ENCODE measurements around the gene HOXA9. TPM values are rescaled to one million over a fixed set of nuclear protein-coding genes. Genes with fewer than 3 reads are reported as not detected.

Gene HOXA9
- total and polyA plus RNA-seq, 9 donors = 0.12 to 2.5 (median 0.57) TPM; not detected in 1

DNA sequence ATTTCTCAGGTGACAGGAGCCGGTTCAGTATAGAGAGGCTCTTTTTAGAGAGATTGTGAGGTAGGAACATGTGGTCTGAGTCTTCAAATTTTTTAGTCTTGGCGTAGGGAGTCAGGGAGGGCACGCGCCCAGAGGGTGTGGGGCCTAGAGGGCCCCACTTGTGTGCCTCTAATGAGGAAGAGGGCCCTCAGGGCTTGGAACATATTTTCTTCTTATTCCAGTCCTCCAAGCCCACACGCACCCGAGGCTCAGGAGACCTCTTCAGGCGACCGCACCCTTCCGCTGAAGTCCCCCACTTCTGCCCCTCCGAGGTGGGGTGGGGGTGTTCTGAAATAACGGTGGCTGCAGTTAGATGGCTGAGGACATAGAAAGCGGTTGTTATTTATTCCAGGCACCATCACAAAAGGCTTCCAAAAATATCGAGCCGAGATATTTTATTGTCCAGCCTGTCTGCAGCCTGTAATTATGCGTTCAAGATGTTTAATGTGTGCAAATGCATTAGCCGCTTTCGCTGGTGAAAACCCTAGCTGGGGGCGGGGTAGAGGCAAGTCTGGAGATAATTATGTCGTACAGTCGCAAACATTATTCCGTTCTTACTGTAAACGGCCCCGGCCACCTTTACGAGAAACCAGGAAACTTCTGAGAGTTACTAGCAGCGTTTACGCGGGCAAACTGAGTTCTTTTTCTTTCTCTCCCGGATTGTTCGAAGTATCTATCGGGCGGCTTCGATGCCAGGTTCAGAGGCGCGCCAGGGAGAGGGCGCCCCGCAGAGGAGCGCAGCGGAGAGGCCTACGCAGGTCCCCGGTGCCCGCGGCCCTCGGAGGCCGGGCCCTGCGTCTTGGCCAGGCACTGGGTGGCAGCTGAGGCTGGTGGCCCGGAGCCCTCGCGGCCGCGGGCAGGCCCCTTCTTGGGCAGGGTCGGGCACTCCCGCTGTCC is 47.4 kb upstream of the HOXA9 start:
- TF ChIP-seq EP300 (IDR thresholded peaks at IDR 0.05) = no peak
- TF ChIP-seq POLR2A (IDR thresholded peaks at IDR 0.05) = no peak
- TF ChIP-seq, protein P1, sequence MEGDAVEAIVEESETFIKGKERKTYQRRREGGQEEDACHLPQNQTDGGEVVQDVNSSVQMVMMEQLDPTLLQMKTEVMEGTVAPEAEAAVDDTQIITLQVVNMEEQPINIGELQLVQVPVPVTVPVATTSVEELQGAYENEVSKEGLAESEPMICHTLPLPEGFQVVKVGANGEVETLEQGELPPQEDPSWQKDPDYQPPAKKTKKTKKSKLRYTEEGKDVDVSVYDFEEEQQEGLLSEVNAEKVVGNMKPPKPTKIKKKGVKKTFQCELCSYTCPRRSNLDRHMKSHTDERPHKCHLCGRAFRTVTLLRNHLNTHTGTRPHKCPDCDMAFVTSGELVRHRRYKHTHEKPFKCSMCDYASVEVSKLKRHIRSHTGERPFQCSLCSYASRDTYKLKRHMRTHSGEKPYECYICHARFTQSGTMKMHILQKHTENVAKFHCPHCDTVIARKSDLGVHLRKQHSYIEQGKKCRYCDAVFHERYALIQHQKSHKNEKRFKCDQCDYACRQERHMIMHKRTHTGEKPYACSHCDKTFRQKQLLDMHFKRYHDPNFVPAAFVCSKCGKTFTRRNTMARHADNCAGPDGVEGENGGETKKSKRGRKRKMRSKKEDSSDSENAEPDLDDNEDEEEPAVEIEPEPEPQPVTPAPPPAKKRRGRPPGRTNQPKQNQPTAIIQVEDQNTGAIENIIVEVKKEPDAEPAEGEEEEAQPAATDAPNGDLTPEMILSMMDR (IDR thresholded peaks at IDR 0.05) = no peak
- H3K27me3 ChIP-seq = no peaks in the 10 kb centered on the region
- no peaks in the 10 kb centered on the region for H3K9me3 ChIP-seq
- no peak overlapping the region for H3K27ac ChIP-seq
- intact Hi-C loops (cut with DNase I) = loop anchor here in 2 of 4 donors (5.0 to 10.0 kb wide), 3 partner anchors 362 to 885 kb away; no protein-coding TSS in a partner anchor
- no peaks in the 10 kb centered on the region for H3K4me1 ChIP-seq (ENCODE audit: insufficient read depth)
- 9 to 17% (median 15%) methylated on average over 38 to 52 of the region's 52 CpGs for WGBS, 3 donors
- H3K4me3 ChIP-seq = no peak overlapping the region
- H3K36me3 ChIP-seq = no peaks in the 10 kb centered on the region
- no peak for DNase-seq

DNA sequence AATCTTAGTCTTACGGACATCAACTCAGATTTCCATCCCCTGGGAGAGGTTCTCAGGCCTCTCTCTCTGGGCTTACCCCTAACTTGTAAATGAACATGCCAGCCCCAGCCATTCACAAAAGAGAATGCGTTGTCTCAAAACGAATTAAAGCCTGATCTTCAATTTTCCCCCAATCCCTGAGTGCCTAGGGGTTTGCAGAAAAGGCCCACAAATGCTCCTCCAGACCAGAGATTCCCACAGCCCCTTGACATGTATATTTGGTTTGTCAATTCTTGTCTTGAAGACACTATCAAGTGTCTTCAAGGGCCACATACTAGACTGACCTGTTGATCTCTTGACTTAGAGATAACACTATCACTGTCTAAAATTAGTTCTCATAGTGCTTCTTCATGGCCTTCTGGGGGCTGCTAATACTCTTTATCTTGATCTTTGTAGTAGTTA is 46.4 kb upstream of the HOXA9 start:
- Histone ChIP-seq H3K4me3 (no peak overlapping the region), H3K4me1 (ENCODE audit: insufficient read depth) (no peaks in the 10 kb centered on the region), H3K27me3 (no peaks in the 10 kb centered on the region), H3K9me3 (no peaks in the 10 kb centered on the region), H3K27ac (no peak overlapping the region), H3K36me3 (no peaks in the 10 kb centered on the region)
- WGBS, 3 donors = 34 to 36% (median 35%) methylated on average over 3 of the region's 3 CpGs
- DNase-seq = no peak
- intact Hi-C loops (cut with DNase I) = loop anchor here in 2 of 4 donors (5.0 to 10.0 kb wide), 3 partner anchors 363 to 886 kb away; no protein-coding TSS in a partner anchor
- TF ChIP-seq, protein P1 (IDR thresholded peaks at IDR 0.05) = no peak
- no peak for TF ChIP-seq EP300 (IDR thresholded peaks at IDR 0.05)
- no peak for TF ChIP-seq POLR2A (IDR thresholded peaks at IDR 0.05)

DNA sequence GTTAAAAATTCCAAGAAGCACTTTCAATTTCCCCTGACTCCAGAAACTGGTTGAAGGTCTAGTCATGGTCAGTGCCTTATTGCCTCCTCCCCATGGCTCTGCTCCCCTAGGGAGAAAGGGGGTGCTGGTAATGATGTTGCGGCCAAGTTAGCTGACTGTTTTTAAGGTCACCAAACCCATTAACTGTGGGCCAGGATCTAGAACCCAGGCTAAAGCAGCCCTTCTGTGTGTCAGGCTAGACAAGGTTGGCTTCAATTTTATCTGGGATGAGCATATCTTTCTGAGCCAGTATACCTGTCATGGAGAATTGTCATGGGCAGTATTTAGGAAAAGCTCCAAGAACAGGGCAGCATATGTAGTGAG is 45.7 kb upstream of the HOXA9 start:
- intact Hi-C loops (cut with DNase I) = loop anchor here in 2 of 4 donors (5.0 to 10.0 kb wide), 3 partner anchors 364 to 886 kb away; no protein-coding TSS in a partner anchor
- Histone ChIP-seq H3K27ac (no peak overlapping the region), H3K9me3 (no peaks in the 10 kb centered on the region), H3K27me3 (no peaks in the 10 kb centered on the region), H3K36me3 (no peaks in the 10 kb centered on the region), H3K4me1 (ENCODE audit: insufficient read depth) (no peaks in the 10 kb centered on the region), H3K4me3 (no peak overlapping the region)
- 86 to 100% (median 88%) methylated on average over 1 of the region's 1 CpG for WGBS, 3 donors
- DNase-seq = no peak
- TF ChIP-seq POLR2A (IDR thresholded peaks at IDR 0.05) = no peak
- TF ChIP-seq, protein P1 (IDR thresholded peaks at IDR 0.05) = no peak
- no peak for TF ChIP-seq EP300 (IDR thresholded peaks at IDR 0.05)

DNA sequence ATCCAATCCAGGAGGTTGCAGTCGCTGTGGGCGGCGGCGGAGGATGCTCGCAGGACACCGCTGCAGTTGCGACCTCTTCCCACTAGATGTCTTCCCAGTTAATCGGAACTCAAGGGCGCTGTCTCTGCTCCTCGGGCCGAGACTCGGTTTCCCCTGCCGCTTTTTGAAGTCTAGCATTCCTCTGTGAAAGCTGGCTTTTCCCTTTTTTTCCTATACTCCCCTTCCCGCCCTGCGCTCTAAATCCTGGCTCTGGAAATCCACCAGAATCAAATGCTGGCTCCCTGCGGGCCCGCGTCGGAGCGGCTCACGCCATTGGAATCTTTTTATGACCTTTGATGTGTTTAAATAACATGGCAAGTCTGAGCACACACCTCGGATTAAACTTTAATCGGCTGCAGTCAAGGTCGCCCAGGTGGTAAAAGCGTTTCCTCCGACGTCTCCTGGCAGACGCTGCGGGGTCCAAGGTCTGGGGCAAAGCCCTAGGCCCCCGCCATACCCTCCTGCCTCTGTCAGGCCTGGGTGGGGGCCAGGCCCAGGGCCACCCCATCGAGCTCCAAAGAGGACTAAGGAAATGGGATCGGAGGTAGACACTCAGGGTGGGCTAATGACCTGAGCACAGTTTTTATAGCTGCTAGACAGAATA is 45.2 kb upstream of the HOXA9 start:
- Histone ChIP-seq H3K4me3 (peak overlapping the region; percentile 17), H3K36me3 (no peaks in the 10 kb centered on the region), H3K27ac (no peak overlapping the region), H3K27me3 (no peaks in the 10 kb centered on the region), H3K4me1 (ENCODE audit: insufficient read depth) (peaks cover under 1% of the 10 kb centered on the region), H3K9me3 (no peaks in the 10 kb centered on the region)
- intact Hi-C loops (cut with DNase I) = loop anchor here in 2 of 4 donors (5.0 to 10.0 kb wide), 3 partner anchors 364 to 887 kb away; no protein-coding TSS in a partner anchor
- peak in 2 of 5 donors; percentile 38 to 60 for DNase-seq
- WGBS, 3 donors = 11 to 18% (median 15%) methylated on average over 32 of the region's 32 CpGs
- no peak for TF ChIP-seq EP300 (IDR thresholded peaks at IDR 0.05)
- TF ChIP-seq, protein P1 (IDR thresholded peaks at IDR 0.05) = peak; percentile 18 to 51 (median 20)
- no peak for TF ChIP-seq POLR2A (IDR thresholded peaks at IDR 0.05)

All from ovary (tissue), 9 donors.